GM13976 (cell line): ENCODE measurements around the gene CCDC117.
"Not testable (repeated sequence)": the region's sequence is repeated elsewhere in the genome, so short reads cannot be mapped to it uniquely, and the experiment has no call there.

Source experiments
- DNase-seq: peaks from one replicate; pipeline ENCODE4 v3.0.0; 2012; ENCODE audit warnings: low spot score
- CTCF ChIP-seq: IDR thresholded peaks from 2 replicates; pipeline ENCODE4 v1.5.1; 2012; ENCODE audit warnings: borderline replicate concordance, mild to moderate bottlenecking; ENCODE audit not compliant: insufficient read depth; ENCODE audit errors: extremely low read depth, missing control alignments, control extremely low read depth
- in situ Hi-C: fragments of 300-500 bp; cut with MboI; formaldehyde crosslinking; loops from one replicate; pipeline ENCODE4 v1.12.0; 2022; ENCODE audit warnings: low sequenced_read_pairs, mixed read lengths, inconsistent platforms; ENCODE audit not compliant: unreplicated experiment

The CCDC117 gene

GRCh38 chr22:28743852-28744251 lies 28.6 kb upstream of the CCDC117 start:
- TF ChIP-seq CTCF: no peak

GRCh38 chr22:28750471-28750881 lies 22.0 kb upstream of the CCDC117 start:
- in situ Hi-C loops: no loop called here
- no peak for TF ChIP-seq CTCF
- no peak for DNase-seq

More at GRCh38 chr22:28743852-28744251, 28.6 kb upstream of the CCDC117 start:
- in situ Hi-C loops: no loop called here
- no peak for DNase-seq

GRCh38 chr22:28754512-28754911 lies 18.0 kb upstream of the CCDC117 start:
- in situ Hi-C loops, DNase-seq: not testable (repeated sequence)

- no peak for TF ChIP-seq CTCF
- no peak for DNase-seq
- in situ Hi-C loops: no loop called here
Measured at GRCh38 chr22:28759861-28760560, 12.5 kb upstream of the CCDC117 start.

GRCh38 chr22:28761449-28761755 lies 11.1 kb upstream of the CCDC117 start:
- no peak for DNase-seq
- in situ Hi-C loops: no loop called here
- no peak for TF ChIP-seq CTCF

GRCh38 chr22:28762000-28762399 lies 10.5 kb upstream of the CCDC117 start:
- in situ Hi-C loops, DNase-seq: not testable (repeated sequence)

- in situ Hi-C loops: no loop called here
- no peak for DNase-seq
- no peak for TF ChIP-seq CTCF
Measured at GRCh38 chr22:28766628-28767027, 5.9 kb upstream of the CCDC117 start.

GRCh38 chr22:28768701-28769393 lies 3.6 kb upstream of the CCDC117 start:
- in situ Hi-C loops: no loop called here
- DNase-seq: no peak
- no peak for TF ChIP-seq CTCF
